SK-N-SH (cell line): ENCODE measurements around the gene FKBP9. TPM values are rescaled to one million over a fixed set of nuclear protein-coding genes. Genes with fewer than 3 reads are reported as not detected.
"Not testable (repeated sequence)": the region's sequence is repeated elsewhere in the genome, so short reads cannot be mapped to it uniquely, and the experiment has no call there.

ENCODE experiments used
- CTCF ChIA-PET: fragments of 300-600, 350-600 bp; formaldehyde crosslinking; extraction: SDS; loops from one replicate; lab custom pipeline; 2021; lab: Yijun Ruan, JAX
- POLR2A ChIA-PET: fragments of 350-600 bp; sonication (Branson Sonifier 250); formaldehyde crosslinking; extraction: SDS; loops from one replicate; lab custom pipeline; 2020; ENCODE audit warnings: antibody characterized with exemption, inconsistent platforms; lab: Yijun Ruan, JAX
- DNase-seq: peaks from one replicate; pipeline ENCODE4 v3.0.0; 2012
- H2AFZ ChIP-seq: fragments of 200-600 bp; sonication (generic); 2 replicates; pipeline ENCODE4 v1.8.1; 2016; ENCODE audit warnings: antibody characterized with exemption, mild to moderate bottlenecking, low read depth
- H3F3A ChIP-seq: fragments of 200-600 bp; sonication (generic); replicated peaks from 2 replicates; pipeline ENCODE3; 2016; ENCODE audit warnings: antibody characterized with exemption, mild to moderate bottlenecking; ENCODE audit not compliant: insufficient read depth
- H3K27ac ChIP-seq, 2 experiments: fragments of 200-500 bp in 1 of 2; fragments of 200-600 bp in 1 of 2; sonication (Bioruptor generic) in 1 of 2; sonication (generic), shearing (Covaris generic) in 1 of 2; 2 replicates each; pipeline versions ENCODE4 v1.5.1 to v1.6.1; 2014 to 2016; ENCODE audit warnings: low read depth in 2 of 2, inconsistent platforms in 1 of 2, low read length in 1 of 2, mild to moderate bottlenecking in 1 of 2, mixed read lengths in 1 of 2
- H3K27me3 ChIP-seq: fragments of 200-600 bp; sonication (generic), shearing (Covaris generic); 2 replicates; pipeline ENCODE4 v1.6.1; 2016; ENCODE audit warnings: mixed run types; ENCODE audit not compliant: insufficient read depth
- H3K36me3 ChIP-seq, 2 experiments: fragments of 200-500 bp in 1 of 2; fragments of 200-600 bp in 1 of 2; sonication (Bioruptor generic) in 1 of 2; sonication (generic) in 1 of 2; replicated peaks in 1 of 2; 2 replicates each; pipeline versions ENCODE3 to v1.5.1; 2014 to 2016; ENCODE audit warnings: low read length in 1 of 2, mild to moderate bottlenecking in 1 of 2; ENCODE audit not compliant: insufficient read depth in 2 of 2, control insufficient read depth in 1 of 2
- H3K4me1 ChIP-seq, 2 experiments: fragments of 200-500 bp in 1 of 2; fragments of 200-600 bp in 1 of 2; sonication (Bioruptor generic) in 1 of 2; sonication (generic), shearing (Covaris generic) in 1 of 2; 2 replicates each; pipeline versions ENCODE4 v1.5.1 to v1.6.1; 2014 to 2016; ENCODE audit warnings: low read depth in 1 of 2, low read length in 1 of 2, mixed run types in 1 of 2; ENCODE audit not compliant: insufficient read depth in 2 of 2, control insufficient read depth in 1 of 2
- H3K4me2 ChIP-seq: fragments of 200-600 bp; sonication (generic), shearing (Covaris generic); 2 replicates; pipeline ENCODE4 v1.6.1; 2017; ENCODE audit warnings: mixed run types
- H3K4me3 ChIP-seq, 2 experiments: fragments of 200-500 bp in 1 of 2; fragments of 200-600 bp in 1 of 2; sonication (Bioruptor generic) in 1 of 2; sonication (generic), shearing (Covaris generic) in 1 of 2; 2 replicates each; pipeline versions ENCODE4 v1.5.1 to v1.8.1; 2014 to 2016; ENCODE audit warnings: low read depth in 2 of 2, inconsistent platforms in 1 of 2, low read length in 1 of 2, mild to moderate bottlenecking in 1 of 2, mixed read lengths in 1 of 2, moderate library complexity in 1 of 2
- H3K79me2 ChIP-seq: fragments of 200-600 bp; sonication (generic); 2 replicates; pipeline ENCODE4 v1.8.1; 2017; ENCODE audit warnings: mild to moderate bottlenecking; ENCODE audit not compliant: insufficient read depth
- H3K9ac ChIP-seq: fragments of 200-600 bp; sonication (generic); 2 replicates; pipeline ENCODE4 v1.6.1; 2017; ENCODE audit warnings: mixed run types
- H3K9me2 ChIP-seq: fragments of 200-600 bp; sonication (generic); 2 replicates; pipeline ENCODE4 v1.6.1; 2017; ENCODE audit warnings: mixed run types
- H3K9me3 ChIP-seq: fragments of 200-600 bp; sonication (generic); 2 replicates; pipeline ENCODE4 v1.6.1; 2017; ENCODE audit warnings: mixed run types, mild to moderate bottlenecking, moderate library complexity
- H4K20me1 ChIP-seq: fragments of 200-600 bp; sonication (generic); 2 replicates; pipeline ENCODE4 v1.6.1; 2017; ENCODE audit warnings: mild to moderate bottlenecking, mixed run types; ENCODE audit not compliant: insufficient read depth
- WGBS: methylation state at CpG from one replicate; pipeline ENCODE4 v1.1.6; 2017; ENCODE audit warnings: low lambda C conversion rate; 5-methylcytosine and 5-hydroxymethylcytosine counted together
- polyA plus RNA-seq, 3 experiments: library from polyadenylated mRNA; depleted of rRNA; stranded (reverse); fragments of >200 nt; gene quantifications; 2 replicates each; pipeline ENCODE4 v1.2.3, GENCODE V29; 2012
- TF ChIP-seq, protein P1 (sequence below): IDR thresholded peaks from 2 replicates; pipeline ENCODE4 v1.4.0; 2012; ENCODE audit warnings: low read depth

Gene FKBP9
- polyA plus RNA-seq, 1 of the 3 experiments (the other 2 are of a cell fraction): 211 TPM

DNA sequence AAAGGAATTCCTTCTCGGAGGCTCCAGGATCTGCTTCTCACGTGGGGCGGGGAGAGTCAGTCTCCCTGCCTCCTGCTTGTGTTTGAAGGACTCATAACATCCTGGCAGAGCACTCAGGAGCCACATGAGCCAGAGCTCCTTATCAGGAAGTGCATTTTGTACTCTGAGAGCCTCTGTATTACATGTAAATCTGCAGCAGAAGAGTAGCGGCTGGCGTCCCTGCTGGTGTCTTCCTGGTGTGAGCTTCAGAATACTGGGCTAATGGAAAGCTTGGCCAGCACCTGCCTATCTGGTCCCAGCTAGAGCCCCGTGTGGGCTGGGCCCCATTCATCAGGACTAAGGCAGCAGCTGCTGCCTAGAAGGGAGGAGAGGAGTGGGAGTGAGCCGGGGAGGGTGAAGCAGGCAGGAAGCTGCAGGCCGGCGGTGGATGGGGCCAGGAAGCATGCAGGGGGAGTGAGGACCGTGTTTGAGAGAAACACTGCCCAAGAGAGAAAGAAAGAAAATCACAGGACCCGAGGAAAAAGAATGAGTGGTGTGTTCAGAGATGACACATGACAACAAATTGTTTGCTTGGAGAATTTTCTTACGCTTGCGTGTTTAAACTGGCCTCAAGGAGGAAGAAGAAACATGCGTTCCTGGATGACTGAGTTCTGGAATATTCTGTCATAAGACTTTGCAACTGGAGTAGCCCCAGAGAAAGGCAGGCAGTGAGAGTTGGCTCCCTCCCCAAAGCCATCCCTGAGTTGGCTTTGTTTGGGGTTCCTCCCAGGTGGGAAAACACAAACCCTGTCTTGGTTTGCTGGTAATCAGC, 41.3 kb downstream of the FKBP9 start:
- POLR2A ChIA-PET: not testable (repeated sequence)
- TF ChIP-seq, protein P1, sequence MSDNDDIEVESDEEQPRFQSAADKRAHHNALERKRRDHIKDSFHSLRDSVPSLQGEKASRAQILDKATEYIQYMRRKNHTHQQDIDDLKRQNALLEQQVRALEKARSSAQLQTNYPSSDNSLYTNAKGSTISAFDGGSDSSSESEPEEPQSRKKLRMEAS: peak; percentile 56; the same call in 1 of the 2 replicates
- TF ChIP-seq, all 33 proteins: peak for 1; not testable (repeated sequence) for 32
- H3K9ac ChIP-seq, H3F3A ChIP-seq, H3K4me3 ChIP-seq, H3K79me2 ChIP-seq, H2AFZ ChIP-seq, H3K27me3 ChIP-seq, DNase-seq, H3K9me3 ChIP-seq, CTCF ChIA-PET, H3K36me3 ChIP-seq, H3K9me2 ChIP-seq, H4K20me1 ChIP-seq, H3K4me2 ChIP-seq: not testable (repeated sequence)
- WGBS: 71% methylated on average over 11 of the region's 14 CpGs
- Histone ChIP-seq H3K4me1 (peaks cover 11 to 12% of the 10 kb centered on the region in 2 experiments; a peak in 3 of 4 replicates), H3K27ac (peak overlapping the region in 1 of 2 experiments; percentile 69; a peak in 2 of 4 replicates)

DNA sequence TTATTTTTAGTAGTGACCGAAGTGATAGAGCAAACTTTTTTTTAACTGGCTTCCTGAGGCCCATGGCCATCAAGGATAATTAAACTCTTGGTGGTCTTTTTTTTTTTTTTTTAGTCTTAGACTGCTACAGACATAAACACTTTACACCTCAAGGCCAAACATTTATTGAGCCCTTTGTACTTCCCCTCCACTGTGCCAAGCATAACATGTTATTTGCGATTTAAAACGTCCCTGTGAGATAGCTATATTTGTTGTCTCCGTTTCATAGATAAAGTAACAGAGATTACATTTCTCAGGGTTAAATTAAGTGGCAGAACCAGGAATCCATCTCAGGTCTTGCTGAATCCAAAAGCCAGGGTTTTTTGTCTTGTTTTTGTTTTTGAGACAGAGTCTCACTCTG, 42.1 kb downstream of the FKBP9 start:
- DNase-seq, H2AFZ ChIP-seq, H3F3A ChIP-seq, H3K4me3 ChIP-seq, POLR2A ChIA-PET, CTCF ChIA-PET, H3K4me2 ChIP-seq, H3K9me2 ChIP-seq, H3K9me3 ChIP-seq, H4K20me1 ChIP-seq, H3K9ac ChIP-seq, H3K27ac ChIP-seq, H3K79me2 ChIP-seq, H3K27me3 ChIP-seq: not testable (repeated sequence)
- Histone ChIP-seq H3K36me3 (peaks cover 0 to 10% of the 10 kb centered on the region in 2 experiments), H3K4me1 (peaks cover 11 to 12% of the 10 kb centered on the region in 2 experiments; a peak in 3 of 4 replicates)
- 87% methylated on average over 4 of the region's 4 CpGs for WGBS

DNA sequence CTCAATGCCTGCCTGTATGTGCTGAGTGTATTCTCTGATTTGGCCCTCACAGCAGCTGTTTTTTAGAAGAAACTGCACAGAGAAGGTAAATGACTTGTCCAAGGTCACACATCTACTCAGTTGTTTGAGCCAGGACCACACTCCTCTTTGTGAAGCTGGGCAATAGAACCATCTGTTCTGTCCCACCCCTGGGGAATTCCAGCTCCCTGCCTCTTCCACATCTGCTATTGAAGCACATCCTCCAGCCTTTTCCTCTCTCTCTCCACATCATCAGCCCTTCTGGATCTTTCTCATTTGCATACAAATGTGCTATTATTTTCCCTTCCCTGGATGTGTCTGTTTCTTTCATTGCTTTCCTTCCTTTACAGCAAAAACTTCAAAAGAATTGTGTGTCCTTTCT, 45.9 kb downstream of the FKBP9 start:
- CTCF ChIA-PET, DNase-seq, POLR2A ChIA-PET: not testable (repeated sequence)

DNA sequence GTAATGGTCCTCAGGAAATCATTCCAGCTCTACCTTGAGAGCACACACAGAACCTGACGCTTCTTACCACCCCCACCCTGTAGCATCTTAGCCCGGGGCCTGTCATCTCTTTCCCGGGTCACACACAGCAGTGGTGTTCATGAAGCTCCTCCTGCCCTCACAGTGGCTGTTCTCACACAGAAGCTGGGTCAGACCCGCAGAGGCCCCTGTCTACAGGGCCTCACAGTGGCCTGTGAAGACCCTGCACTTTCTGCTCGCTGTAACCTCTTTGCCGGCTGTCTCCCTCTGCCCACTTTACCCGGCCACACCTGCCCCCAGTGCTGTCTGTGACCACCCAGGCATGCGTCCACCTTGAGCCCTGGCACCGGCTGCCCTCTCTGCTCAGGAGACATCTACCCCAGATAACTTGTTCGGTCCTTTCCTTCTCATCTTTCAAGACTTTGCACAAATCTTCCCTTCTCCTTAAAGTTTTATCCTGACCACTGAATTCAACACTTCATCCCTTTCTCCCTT, 46.9 kb downstream of the FKBP9 start:
- H3K4me2 ChIP-seq, H3K9ac ChIP-seq, H3K4me3 ChIP-seq, DNase-seq, H4K20me1 ChIP-seq, H3K9me2 ChIP-seq, H3K9me3 ChIP-seq, H3K27me3 ChIP-seq, H3K27ac ChIP-seq, POLR2A ChIA-PET, H3K79me2 ChIP-seq, CTCF ChIA-PET, H2AFZ ChIP-seq, H3K4me1 ChIP-seq: not testable (repeated sequence)
- 91% methylated on average over 10 of the region's 10 CpGs for WGBS
- Histone ChIP-seq H3F3A (peaks cover 12% of the 10 kb centered on the region), H3K36me3 (peaks cover 13 to 16% of the 10 kb centered on the region in 2 experiments)

More for the DNA sequence above, 45.9 kb downstream of the FKBP9 start:
- not testable (repeated sequence) for H3K9me3 ChIP-seq, H2AFZ ChIP-seq, H3K9ac ChIP-seq, H3K27me3 ChIP-seq, H3K4me3 ChIP-seq, H3K79me2 ChIP-seq, H3K9me2 ChIP-seq, H3K4me2 ChIP-seq, H3F3A ChIP-seq, H4K20me1 ChIP-seq, H3K27ac ChIP-seq
- peaks cover 6 to 12% of the 10 kb centered on the region in 2 experiments; a peak in 3 of 4 replicates for H3K4me1 ChIP-seq
- peaks cover 8 to 13% of the 10 kb centered on the region in 2 experiments for H3K36me3 ChIP-seq

DNA sequence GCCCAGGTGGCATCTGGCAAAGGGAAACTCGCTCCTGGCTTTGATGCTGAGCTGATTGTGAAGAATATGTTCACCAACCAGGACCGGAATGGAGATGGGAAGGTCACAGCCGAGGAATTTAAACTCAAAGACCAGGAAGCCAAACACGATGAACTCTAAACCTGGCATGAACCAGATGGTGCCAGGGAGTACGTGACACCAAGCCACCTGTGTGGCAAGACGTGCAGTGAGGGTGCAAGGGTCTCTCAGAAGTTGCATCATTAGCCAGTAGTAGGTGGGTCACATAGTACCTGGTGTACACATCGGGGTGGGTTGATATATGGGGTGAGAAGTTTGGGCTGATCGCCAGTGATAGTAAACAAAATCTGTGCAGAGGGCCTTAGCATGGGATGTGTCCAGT, 48.0 kb downstream of the FKBP9 start:
- H3K4me1 ChIP-seq, POLR2A ChIA-PET, H3K27ac ChIP-seq, H3K9me3 ChIP-seq, H3K79me2 ChIP-seq, H3K4me2 ChIP-seq, H3K4me3 ChIP-seq, DNase-seq, H3K9ac ChIP-seq, H3K27me3 ChIP-seq, H3K9me2 ChIP-seq, H2AFZ ChIP-seq, CTCF ChIA-PET, H4K20me1 ChIP-seq: not testable (repeated sequence)
- peaks cover 13 to 18% of the 10 kb centered on the region in 2 experiments for H3K36me3 ChIP-seq
- WGBS: 93% methylated on average over 8 of the region's 8 CpGs
- peaks cover 12% of the 10 kb centered on the region for H3F3A ChIP-seq

DNA sequence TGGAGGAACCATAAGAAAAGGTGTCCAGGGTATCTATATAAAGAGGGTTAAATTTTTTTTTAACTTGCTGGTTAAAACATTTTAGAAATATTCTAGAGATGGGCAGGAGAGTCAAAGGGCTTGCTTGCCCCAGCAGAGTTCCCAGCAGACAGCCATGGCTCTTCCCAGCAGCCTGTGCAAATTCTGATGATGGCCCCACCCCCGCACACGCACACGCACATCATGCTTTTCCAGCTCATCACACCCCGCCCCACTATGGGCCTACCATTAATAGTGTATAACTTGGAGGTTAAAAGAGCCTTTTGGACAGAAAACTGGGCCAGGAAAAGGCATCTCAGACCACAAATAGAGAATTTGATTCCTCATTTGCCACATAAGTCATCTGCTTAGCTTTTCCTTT, 48.5 kb downstream of the FKBP9 start:
- H3K79me2 ChIP-seq, H3K9me3 ChIP-seq, H3K27ac ChIP-seq, CTCF ChIA-PET, H3K27me3 ChIP-seq, DNase-seq, H3K4me1 ChIP-seq, H3K9me2 ChIP-seq, H4K20me1 ChIP-seq, H2AFZ ChIP-seq, H3K4me2 ChIP-seq, H3K4me3 ChIP-seq, H3K9ac ChIP-seq, POLR2A ChIA-PET: not testable (repeated sequence)
- Histone ChIP-seq H3F3A (peaks cover 12% of the 10 kb centered on the region), H3K36me3 (peaks cover 13 to 18% of the 10 kb centered on the region in 2 experiments)
- 100% methylated on average over 4 of the region's 4 CpGs for WGBS
